Stimulated activated CD4-positive, alpha-beta T cell treated with anti-CD3 and anti-CD28 coated beads, Interleukin-1b, Interleukin-23, amount 100 ng/mL, for 48 hours (primary cell): ENCODE measurements around the gene MDC1.

Source experiments
- DNase-seq: peaks from one replicate; pipeline ENCODE4 v3.0.0-alpha.2; 2020

The MDC1 gene

DNA sequence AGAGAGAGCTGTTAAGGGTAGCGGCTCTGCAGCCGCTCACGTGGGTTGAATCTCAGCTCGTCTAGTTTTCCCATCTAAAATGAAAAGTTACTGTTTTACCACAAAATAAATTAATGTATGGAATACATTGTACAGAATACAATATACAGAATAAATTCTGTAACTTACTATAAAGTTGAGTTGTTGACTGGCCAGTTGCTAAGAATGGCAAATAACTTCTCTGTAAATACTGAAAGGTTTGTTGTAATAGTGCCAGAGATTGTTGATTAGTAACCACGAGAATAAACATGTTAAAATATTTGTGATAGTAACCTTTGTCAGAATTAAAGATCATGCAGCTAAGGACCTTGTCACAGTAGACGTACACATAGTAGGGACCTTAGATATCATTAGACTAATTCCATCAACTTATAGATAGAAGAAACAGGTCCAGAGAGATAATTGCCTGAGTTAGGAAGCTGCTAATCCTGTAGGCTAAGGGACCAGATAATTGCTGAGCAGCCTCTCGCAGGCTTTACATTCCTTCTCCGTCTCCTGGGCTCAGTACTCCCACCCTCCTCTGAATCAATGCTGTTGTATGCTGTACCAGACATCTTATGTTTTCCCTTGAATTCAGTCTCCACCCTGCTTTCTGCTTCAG, 25.8 kb downstream of the MDC1 start:
- no peak for DNase-seq

DNA sequence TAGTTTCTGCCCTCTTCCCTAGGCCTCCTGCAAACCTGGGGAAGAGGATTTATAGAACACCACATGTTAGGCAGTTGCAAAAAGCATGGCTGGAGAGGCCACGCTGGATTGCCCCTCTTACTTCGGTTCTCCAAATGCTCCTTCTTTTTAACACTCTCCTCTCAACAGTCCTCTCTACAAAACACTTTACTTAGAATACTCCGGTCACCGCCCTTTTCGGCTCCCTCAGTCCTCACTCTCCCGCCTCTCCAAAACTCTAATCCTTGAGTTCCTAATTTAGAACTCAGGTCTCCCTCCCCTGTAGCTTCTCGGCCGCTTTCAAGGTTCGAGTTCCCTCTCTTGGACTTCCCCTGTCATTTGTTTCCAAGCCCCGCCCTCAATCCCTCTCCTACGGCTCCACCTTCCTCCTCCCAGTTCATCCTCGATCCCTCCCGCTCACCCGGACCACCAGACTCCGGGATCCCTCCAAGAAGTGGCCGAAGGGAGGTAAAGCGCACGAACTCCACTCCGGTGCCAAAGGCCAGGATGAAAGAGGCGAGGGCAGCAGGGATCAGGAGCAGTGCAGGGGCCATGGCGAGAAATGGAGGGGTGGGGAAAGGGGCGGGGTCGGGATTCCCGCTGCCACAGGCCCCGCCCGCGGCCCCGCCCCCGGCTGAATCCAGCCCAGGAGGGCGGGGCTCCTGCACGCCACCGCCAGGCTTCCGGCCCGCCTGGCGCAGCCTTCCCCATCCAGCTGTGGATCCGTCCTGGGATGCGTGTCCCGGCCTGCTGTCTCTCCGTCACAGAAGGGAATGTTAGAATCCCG, 26.5 kb downstream of the MDC1 start, which contains the start of gene NRM:
NRM (minus strand) TSS at position 582 of the 805 bp plus-strand sequence; CDS start at position 572, 10 bp downstream.
- DNase-seq: peak; percentile 66

DNA sequence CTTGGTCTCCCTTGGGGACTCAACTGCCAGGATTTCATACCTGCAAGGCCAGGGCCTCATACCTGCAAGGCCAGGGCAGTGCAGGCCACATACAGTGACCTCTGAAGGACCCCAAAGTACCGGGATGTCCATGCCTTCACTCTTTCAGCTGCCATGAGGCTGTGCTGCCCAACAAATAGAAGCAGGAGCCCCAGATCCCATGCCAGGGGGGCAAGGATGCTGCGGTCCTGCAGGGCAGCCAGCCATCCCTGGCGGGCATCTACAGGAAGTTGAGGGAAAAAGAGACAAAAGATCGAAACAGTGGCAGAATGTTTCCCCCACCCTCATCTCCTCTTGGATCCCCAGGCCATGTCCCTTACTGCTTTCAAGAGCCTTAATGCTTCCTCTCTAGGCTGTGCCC, 27.1 kb downstream of the MDC1 start:
- no peak for DNase-seq

DNA sequence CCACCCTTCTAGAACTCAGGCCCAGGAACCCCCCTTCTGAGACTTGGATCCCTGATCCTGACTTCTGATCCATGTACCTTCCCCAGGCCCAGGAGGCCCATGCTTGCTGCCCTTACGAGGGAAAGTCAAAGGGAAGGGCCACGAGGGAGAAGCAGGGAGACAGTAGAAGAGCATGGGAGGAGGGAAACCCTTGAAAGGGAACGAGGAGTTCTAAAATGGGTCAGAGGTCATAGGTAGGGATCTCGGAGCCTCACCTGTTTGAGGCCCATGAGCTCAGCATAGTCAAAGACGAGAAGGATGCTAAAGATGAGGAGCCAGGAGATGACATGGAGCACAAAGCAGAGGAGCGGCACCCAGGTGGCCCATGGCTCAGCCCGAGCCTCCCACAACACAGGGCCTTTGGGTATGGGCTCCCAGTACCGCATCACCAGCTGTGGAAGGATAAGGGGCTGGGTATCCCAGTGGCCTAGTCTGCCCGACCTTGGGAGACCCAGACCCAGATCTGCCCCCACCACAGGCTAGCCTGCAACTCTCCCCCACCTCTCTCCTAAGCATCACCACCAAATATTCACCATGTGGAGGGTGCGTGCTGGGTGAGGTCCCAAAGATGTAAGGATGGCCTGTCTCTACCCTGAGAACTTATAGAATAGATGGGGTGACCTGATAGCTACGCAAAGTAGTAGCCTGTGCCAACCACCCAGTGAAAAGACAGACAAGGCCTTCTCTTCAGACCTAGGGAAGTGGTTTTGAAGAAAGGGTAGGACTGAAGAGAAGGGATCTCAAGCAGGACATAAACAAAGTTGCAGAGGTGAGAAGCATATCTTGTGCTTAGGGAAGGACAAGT, 27.8 kb downstream of the MDC1 start:
- DNase-seq: no peak

DNA sequence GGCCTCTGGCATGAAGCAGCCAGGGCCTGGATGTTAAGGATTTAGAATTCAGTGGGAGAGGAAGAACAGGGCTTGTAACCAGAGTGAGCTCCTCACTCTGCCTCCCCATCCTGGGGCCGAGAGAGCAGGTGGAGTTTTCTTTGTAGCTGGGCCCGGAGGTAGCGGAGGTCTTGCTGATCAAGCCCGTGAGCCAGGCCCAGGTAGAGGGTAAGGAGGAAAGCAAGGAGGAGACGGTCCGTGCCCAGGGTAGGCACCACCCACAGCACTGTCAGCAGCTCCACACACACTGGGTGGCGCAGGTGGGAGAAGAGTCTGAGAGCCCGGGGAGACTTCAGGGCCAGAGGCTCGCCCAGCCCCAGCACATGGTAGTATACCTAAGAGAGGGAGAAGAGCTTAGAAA, 28.5 kb downstream of the MDC1 start:
- DNase-seq: no peak

DNA sequence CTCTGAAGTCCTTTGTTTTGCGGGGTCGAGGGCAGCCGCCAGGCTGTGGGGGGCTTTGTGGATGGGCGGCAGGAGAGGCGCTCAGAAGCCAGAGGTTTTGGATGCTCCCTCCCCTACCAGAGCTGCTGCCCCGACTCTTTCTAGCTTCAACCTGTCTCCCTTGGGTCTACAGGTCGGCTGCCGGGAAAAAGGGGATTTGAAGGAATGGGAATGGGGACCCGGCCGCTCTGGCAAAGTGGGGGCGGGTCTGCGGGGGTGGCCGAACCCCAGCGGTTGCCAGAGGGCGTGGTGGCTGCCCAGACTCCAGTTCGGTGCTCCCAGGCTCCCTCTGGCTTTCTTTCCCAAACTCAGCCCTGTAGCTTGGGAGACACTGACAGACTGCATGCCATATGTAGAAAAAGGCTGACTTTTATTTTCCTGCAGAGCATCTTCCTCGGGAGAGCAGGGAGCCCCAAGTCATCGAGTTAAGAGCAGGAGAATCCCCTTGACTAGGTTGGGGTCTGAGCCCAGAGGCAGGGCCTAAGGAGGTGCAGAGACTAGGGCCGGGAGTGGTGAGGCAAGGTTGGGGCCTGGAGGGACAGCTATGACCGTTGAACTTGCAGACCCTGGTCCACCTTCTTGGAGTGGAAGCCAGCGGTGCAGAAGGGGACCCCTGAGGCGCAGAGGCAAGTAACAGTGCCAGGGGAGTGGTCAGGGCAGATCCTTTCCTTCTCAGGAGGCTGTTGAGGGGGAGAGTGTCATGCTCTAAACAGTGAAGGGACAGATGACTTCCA, 29.2 kb downstream of the MDC1 start:
- DNase-seq: no peak

DNA sequence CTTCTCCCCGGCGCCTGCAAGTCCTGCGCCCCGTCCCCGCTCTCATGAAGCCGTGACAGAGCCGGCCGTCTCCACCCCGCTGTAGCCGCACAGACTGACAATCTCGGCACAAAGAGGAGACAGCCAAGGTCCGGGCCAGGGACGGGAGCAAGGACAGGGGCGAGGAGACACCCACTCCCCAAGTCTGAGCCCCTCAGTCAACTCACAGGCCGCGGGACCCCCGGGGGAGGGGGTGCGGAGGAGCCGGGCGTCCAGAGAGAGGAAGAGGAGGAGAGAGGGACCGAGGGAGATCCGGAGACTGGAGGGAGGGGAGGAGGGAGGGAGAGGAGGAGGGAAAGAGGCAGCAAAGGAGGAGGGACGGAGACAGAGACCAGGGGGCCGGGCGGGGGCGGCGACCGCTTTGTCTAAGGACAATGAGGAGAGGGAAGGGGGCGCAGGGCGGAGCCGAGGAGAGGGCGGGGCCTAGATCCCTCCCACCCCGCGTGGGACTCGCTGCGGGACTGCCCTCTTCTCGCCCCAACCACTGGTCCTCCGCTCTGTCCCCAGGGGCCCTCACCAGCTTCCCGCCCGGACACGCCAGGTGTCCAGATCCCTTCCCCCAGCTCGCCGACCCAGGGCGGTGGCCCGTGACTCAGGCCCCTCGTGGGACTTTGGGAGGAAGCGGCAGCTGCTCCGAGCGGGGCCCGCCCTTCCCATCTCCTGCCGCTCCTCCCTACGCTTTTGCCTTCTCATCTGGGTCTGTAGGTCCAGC, 30.0 kb downstream of the MDC1 start:
- DNase-seq: peak; percentile 87

DNA sequence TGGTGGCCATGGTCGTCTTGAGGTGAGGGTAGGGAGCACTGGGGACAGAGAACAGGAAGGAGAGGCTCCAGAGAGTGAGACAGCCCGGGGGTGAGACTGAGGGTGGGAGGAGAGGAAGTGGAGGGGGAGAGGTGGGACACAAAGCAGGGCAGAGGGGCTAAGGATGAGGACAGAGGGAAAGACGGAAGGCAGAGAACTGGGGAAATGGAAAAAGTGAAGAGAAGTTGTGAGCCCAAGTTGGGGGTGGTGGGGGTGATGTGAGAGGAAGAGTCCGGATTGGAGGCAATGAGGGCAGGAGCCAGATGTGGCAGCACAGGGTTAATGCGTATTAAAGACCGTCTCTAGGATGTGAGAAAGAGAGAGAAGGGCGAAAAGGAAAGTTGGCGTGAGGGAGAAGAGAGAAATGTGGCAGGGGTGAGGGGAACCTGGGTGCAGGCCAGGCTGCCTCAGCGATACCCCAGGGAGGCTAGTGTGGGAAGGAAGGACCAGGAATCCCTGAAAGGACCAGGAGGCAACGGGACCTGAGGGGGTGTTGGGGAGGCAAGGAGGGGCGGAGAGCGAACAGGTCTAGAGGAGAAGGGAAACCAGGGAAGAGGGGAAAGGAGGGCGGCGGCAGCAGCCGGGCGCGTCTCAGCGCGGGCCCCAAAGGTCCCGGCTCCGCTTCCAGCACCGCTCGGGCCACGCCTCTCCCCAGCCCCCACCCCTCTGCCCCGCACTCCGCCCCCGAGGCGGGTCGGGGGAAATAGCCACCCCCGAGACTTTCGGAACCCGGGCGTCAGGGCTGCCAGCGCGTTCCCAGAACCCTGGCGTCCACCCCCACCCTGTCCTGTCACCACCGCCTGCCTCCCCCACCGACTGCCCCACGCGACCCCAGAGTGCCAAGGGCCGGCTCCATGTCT, 30.8 kb downstream of the MDC1 start, which contains the start of gene PPP1R18:
PPP1R18 (minus strand) TSS at position 637 of the 899 bp plus-strand sequence; CDS start at position 10, 627 bp downstream.
- peak; percentile 83 for DNase-seq

DNA sequence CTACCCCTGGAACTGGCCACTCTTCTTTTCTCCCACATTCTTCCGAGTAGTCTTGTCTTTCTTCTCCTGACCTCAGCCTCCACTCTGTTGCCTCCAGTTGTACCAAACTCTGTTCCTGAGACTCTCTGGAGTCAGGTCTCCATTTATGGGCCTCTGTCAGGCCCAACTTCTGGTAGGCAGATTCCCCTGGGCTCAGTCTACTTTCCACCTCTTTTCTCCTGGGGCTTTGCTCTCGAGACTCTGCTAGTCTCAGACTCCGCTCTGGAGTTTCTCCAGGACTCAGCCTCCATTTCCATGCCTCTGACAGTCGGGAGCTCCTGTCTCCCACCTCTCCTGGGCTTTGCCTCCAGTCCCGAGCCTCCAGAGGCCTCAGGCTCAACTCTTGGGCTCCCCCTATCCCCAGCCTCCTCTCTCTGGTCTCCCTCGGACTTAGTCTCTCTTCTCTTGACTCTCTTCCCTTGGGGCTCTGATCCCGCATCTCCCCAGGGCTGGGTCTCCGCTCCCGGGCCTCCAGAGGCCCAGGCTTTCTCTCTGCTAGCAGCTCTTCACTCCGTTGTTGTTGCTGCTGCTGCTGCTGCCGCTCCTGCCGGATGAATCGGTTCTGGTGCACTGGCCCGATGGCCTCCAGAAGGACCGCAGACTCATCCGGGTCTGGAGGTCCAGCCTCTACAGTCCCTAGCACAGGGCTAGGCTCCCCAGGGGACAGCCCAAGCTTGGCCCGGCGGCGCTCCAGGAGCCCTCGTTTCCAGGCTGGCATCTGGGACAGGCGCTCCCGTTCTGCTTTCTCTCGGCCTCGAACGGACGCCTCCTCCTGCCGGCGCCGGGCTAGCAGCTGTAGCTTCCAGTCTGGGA, 31.7 kb downstream of the MDC1 start:
- no peak for DNase-seq

DNA sequence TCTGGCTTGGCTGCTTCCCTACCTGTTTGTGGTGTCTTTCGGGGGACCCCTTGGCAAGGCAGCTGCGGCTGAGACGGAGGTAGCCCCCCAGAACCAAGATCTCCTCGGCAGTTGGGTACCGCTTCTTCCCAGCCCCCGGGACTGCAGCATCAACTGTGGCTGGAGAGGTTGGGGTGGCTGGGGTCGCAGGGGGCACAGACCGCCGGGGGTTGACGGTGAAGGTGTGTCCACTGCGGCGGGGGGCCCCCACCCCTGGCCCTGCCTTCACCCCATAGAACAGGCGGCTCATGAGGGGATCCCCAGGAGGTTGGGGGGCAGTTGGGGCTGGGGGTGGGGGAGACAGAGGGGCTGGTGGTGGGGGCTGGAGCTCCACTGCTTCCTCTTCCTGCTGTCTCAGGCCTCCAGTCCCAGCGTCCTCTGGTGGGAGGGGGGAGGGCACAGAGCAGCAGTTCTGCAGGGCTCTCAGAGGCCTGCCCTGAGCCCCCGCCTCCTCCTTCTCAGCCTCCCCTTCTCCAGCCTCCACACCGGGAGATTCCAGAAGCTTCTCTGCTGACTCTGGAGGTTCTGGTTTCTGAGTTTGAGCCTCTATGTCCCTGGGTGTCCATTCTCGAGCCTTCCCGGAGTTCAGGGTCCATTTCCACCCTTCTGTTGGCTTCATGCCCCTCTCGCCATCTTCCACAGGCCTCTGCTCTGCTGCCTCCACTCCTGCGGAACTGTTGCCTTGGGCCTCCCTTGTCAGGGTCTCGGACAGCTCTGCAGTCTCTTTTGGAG, 32.5 kb downstream of the MDC1 start:
- DNase-seq: peak; percentile 58

DNA sequence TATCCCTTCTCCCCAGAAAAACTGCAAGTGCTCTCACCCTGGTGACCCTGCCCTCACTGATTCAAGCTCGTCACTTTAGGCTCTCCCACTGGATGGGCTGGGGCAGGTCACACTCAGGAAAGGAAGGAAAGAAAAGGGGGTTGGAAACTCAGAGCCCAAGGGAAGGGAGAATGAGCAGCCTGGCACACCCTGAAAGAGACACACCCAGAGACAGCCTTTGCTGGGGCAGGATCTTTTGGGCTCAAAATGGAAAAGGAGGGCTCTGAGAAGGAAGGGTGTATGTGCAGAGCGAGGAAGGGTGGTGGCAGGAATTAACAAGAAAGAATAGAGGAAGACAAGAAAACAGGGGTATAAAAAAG, 33.1 kb downstream of the MDC1 start:
- no peak for DNase-seq

DNA sequence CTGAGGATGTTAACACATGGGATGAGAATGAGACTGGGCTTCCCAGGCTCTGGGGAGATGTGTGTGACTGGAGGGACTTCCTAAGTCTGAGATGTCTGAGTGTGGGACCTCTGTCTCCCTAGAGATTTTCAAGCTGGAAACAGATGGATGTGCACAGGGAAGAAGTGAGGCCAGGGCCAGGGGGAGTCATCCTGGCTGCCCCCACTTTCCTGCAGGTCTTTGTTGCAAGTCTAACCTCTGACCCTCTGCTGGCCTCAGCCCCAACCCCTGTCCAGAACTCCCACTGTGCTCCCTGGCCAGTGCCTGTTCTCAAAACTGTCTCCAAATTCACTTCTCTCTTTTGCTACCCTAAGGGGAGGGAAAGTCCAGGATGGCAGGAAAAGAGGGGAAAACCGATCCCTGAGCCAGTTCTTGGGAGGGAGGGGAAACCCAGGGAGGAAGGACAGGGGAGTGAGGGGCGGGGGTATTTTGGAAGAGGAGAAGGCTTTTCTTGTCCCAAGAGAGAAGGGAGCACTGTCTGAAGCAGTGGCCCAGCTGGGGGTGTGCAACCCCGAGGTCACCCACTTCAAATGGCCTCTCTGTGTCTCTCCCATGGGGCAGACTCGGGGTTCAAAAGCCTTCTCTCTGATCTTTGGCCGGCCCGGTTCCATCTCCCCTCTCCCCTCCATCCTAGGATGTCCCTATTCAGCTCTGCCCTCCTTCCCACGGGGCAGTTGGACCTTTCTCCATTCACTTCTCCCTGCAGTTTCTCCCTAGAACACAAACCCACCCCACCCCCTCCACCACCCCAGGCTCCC, 33.7 kb downstream of the MDC1 start:
- no peak for DNase-seq

DNA sequence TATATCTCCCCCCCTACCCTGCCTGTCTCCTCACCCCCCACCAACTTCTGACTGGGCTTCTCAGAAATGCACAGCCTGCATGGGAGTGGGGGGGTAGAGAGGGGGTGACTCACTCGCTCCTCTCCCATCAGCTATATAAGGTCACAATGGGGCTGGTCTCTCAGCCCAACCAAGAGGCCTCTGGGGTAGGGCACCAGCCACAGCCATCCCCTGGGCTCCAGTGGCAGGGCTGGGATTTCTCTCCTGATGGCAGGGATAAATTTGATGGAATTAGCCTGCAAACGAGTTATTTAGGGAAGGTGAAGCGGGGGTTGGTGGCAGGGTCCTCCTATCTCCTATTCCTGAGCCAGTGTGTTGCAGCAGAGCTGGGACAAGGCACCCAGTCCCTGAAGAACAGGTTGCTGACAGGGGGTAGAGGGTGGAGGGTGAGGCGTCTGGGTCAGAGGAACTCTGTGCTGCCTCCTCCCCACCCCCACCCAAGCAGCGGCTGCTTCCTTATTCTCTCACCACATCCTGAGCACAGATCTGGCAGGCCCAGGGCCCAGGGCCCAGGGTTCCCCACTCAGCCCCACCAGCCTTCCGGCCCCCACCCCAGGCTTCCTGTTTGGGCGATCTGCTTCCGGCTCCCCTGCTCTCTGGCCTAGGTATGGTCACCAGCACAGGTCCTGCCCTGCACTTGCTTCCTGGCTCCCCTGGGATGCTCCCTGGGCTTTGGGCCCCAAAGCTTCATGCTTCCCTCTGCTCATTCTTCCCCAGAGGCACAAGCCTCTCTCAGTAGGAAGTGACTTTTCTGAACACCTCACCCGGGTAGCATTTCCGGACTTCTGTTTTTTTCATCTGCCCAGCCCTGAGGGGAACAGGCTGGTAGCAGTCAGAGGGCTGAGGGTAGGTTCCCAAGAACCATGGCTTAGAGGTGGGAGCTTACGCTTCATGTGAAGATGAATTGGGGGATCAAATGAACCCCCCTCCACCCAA, 34.7 kb downstream of the MDC1 start:
- peak; percentile 89 for DNase-seq

DNA sequence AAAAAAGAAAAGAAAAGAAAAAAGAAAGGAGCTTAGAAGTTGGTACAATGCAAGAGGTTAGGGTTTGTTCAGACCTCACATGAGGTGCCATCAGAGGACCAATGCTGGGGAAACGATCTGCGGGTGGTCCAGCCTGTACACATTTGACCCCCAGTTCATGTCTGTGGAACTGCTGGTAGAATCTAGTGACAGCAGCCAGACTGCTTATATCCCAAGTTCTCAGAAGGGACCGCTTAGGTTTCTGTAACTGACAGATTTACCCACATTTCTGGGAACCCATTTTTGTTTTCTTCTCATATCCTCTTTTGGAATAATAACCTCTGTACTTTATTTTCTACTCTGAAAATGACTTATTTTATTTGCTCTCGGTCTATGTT, 35.3 kb downstream of the MDC1 start:
- no peak for DNase-seq

DNA sequence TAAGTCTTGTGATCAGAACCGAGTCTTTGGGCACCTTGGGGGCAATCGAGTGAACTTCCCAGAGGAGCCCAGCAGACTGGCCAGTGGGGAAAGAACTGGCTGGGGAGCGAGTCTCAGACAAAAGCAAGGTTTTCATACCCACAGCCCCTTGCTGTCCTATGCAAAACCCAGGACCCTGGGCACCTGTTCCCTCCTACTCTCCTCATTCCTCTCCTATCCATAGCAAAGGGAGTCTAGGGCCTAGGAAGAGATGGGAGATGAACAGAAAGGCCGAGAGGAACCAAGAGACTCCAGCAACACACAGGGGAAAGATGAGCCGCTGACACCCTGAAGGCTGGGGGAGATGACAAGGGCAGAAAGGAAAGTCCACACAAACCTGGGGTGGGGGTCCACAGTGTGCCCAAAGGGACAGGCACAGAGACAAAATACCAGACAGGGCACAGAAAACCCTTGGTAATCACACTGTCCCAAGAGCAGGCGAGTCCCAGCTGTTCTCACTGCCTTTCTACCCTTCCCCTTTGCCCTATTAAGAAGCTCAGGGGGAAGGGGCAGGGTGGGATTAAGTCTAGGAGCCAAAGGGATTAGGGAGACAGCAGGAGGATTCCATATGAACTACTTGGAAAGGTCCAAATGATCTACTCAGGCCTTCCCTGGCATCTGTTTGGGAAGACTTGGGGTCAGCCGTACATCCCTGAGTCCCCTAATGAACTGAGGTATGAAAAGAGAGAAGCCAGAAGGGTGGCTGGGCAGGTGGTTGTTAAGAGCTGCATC, 37.1 kb downstream of the MDC1 start:
- DNase-seq: no peak
